ENCODE data around the gene CDH13.

CDH13 gene

GRCh38 chr16:83470416-83470815 lies 843.6 kb downstream of the CDH13 start:
- DNase-seq: no peak

DNA sequence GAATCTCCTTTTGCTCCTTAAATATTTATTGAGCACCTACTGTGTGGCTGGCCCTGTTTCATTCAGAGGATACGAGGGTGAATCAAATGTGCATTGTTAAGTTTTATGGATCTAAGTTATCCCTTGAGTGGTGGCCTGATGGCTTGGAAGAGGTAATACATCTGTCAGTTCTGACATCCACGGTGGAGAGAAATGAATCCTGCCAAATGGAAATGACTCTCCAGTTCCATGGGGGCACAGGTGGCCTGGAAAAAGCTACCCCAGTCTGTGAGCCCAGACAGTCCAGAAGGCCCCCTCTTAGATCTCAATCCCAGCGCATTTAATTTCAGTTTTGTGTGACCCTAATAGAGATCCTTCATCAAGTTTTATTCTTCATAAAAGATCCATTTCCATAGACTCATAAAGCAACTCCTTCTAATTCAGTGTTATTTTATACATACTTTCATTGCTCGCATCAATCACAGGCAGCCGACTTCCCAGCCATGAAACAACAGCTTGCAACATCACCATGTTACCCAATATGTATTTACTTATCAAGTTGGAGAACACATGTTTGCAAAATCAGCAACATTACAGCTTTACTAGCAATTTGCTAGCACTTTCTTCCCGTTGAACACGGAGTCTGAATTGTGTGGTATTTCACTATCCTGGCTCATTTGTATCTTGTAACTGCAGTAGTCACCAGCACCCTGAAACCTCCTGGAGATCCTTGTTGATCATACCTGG lies 846.2 kb downstream of the CDH13 start:
- DNase-seq: no peak

DNA sequence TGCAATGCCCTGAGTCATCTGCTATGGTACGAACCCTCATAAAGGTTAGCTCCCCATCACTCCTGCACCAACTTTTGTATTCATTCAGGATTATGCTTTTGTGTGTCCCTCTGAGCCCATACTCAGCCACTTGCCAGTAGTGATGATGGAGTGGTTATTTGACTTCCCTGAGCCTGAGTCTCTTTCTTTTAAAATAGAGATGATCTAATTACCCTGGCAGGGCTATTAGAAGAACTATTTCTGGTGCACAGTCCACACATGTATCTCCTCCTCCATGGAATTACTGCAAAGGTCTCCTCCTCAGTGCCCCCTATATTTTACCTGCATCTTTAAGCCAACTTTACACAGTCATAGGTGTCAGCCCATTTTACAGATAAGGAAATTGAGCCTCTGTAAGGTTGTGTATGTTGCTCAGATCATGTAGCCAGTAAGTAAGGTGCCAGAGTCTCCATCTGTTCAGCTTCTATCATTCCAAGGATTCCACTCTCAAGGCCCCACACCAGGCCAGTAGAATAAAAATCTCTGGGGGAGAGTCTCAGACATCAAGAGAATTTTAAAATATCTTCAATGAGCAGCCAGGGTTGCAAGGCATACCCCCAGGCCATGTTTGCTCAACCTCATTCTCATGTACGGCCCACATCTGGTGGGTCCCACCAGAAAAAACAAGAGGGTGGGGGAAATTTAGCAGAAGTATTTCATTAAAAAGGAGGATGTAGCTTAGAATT lies 847.3 kb downstream of the CDH13 start:
- no peak for DNase-seq

DNA sequence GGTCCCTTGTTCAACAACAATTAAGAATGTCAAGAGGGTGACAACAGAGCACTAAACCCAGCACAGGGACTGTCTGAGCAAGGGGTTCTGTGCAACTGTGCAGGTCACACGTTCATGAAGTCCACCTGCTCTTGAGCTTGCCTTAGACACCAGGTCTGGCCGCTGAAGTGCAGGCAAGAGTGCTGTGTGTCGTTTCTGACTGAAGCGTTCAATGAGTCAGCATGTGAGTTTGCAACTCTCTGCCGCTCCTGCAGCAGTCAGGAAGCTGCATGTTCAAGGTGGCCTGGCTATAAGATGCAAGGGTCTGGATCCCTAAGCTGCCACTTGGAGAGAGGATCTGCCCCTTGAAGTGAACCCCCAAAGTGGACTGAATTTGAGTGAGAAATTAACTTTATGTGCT lies 848.3 kb downstream of the CDH13 start:
- no peak for DNase-seq

GRCh38 chr16:83481589-83481988 lies 854.8 kb downstream of the CDH13 start:
- no peak for DNase-seq

- no peak for DNase-seq
Observed at GRCh38 chr16:83482545-83483162, 855.9 kb downstream of the CDH13 start.

GRCh38 chr16:83490073-83490472 lies 863.3 kb downstream of the CDH13 start:
- no peak for DNase-seq

GRCh38 chr16:83494459-83494858 lies 867.7 kb downstream of the CDH13 start:
- DNase-seq: no peak

- DNase-seq: no peak
Observed at GRCh38 chr16:83501481-83501880, 874.7 kb downstream of the CDH13 start.

DNA sequence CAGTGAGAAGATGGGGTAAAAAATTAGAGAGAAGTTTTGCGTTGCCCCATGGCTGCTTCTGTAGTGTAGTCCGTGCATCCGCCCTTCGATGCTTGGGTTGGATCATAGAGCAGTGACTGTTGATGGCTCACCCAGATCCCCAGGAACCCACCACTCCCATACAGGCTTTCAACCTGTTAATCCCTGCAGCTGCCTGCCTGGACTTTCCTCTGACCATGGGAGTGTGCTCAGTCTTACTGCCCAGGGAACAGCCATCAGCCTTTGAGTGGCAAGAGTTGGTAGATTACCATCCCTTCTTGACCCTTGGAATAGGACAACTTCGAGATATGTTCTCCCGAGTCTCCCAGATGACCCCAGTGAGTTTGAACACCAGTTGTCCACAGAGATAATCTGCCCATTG lies 881.5 kb downstream of the CDH13 start:
- DNase-seq: no peak

DNA sequence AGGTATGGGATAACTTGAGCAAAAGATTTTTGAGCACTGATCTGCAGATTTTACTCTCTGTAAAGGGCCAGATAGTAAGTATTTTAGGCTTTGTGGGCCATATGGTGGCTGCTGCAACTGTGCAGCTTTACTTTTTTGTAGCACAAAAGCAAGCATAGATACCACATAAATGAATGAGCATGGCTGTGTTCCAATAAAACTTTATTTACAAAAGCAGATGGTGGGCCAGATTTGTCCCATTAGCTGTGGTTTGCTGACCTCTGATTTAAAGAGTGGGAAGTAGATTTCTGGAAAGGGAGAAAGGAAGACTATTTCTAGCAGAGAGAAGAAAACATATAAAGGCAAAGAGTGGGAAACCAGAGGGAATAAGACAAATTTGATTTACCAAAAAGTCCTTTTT lies 882.5 kb downstream of the CDH13 start:
- no peak for DNase-seq

DNA sequence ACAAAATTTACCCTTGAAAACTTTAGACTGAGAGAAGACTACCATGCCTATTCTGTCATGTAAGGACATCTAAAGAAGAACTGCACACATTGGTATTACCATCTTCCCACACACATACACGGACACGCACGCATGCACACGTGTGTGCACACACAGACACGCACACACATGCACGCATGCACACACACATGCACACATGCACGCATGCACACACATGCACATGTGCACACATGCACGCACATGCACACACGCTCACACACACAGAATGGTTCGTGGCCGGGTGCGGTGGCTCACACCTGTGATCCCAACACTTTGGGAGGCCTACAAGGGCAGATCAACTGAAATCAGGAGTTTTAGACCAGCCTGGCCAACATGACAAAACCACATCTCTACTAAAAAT lies 884.1 kb downstream of the CDH13 start:
- DNase-seq: no peak

- no peak for DNase-seq
Observed at GRCh38 chr16:83513008-83513755, 886.4 kb downstream of the CDH13 start.

- DNase-seq: no peak
Observed at GRCh38 chr16:83515395-83515794, 888.6 kb downstream of the CDH13 start.

DNA sequence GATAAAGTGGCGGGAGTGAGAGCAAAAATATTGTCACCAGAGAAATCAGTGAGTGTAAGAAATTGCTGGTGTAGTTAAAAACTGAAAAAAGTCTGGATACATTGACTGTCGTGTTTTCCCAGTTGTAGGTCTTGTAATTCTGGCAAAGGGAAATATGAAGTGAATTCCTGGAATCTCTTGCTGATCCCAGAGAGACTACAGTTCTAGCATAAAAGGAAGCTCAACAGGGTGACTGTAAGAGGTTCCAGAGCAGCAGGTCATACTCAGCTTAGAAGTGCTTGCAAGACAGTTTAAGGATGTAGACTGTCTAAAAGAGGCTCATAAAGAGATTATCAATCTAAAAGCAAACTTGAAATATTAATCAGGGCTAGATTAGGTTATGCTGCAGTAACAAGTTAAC lies 890.2 kb downstream of the CDH13 start:
- DNase-seq: no peak

DNA sequence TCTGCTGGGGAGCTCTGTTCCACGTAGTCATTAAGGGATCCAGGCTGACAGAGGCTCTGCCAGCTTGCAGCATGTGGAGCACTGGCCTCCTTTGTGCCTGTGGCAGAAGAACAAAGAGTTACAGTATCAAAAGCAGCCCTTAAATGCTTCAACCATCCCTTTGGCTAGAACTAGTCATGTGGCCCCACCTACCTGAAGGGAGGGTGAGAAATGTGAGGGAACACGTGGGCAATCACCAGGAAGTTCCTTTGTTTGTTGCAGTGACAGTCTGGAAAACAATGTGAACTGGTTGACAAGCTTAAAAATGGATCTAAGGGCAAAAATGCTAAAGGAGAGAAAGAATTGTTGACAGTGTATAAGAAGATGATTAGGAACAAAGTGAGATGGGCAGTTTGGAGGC lies 890.6 kb downstream of the CDH13 start:
- no peak for DNase-seq

GRCh38 chr16:83520596-83520995 lies 893.8 kb downstream of the CDH13 start:
- DNase-seq: no peak

DNA sequence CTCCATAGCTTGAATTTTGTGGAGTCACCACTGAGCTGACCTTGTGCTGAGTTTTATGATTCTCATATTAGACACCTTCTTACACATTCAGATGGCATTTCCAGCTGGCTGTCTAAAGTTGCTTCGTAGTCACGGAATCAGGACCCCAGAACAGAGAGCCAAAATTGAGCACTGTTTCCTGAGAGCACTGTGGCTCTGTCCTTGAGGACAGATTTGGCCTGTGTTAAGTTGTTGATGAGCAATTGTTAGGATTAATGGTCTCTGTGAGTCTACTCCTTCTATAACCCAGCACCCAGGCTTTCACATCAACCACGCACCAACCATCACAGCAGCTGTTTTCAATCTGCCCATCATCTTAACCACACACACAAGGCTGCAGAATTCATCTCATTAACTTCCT lies 903.5 kb downstream of the CDH13 start:
- DNase-seq: no peak

DNA sequence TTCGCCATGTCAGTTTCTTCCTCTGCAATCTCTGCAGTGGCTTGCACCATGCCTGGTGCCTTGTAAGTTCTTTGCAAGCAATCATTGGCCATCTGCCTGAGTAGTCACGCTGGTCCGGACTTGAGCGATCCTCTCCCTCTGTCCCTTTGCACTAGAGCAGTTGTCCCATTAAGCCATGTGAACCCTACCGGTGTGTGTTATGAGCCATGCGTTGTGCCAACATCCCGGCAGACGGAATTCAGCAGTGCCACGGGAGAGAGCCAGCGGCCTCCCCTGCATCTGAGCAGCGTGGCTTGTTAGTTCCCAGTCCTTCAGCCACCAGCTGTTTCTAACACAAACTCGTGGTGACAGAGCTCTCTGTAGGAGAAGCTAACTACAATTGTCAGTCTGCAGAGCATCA lies 905.9 kb downstream of the CDH13 start:
- DNase-seq: no peak

- no peak for DNase-seq
Observed at GRCh38 chr16:83533193-83533592, 906.4 kb downstream of the CDH13 start.

DNA sequence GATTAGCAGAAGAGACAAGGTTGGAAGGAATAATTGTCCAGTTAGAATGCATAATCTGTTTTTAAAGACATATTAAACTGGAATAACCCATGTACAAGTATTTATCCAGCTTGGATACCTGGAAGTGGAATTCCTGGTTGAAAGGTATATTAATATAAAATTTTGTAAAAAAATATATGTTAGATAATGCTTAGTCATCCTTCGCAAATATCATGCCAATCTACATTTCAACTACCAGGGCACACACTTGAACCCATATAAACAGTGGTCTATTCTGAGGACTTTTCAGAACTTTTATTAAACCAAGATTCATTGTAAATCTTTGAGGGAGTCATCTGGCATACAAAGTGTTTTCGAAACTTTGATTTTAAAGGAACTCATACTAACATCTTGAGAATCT lies 911.9 kb downstream of the CDH13 start:
- no peak for DNase-seq

GRCh38 chr16:83539736-83540490 lies 913.1 kb downstream of the CDH13 start:
- no peak for DNase-seq

- no peak for DNase-seq
Observed at GRCh38 chr16:83541231-83541630, 914.5 kb downstream of the CDH13 start.
